Myometrial cell (primary cell): Measurements from ENCODE around the gene CHST6. TPM values are rescaled to one million over a fixed set of nuclear protein-coding genes. Genes with fewer than 3 reads are reported as not detected.

Source experiments
- total RNA-seq: library from RNA; depleted of rRNA; stranded (reverse); fragments of >200 nt; gene quantifications from 2 replicates; pipeline ENCODE4 v1.2.3, GENCODE V29; 2015

Gene CHST6
- total RNA-seq, result 0.18 and 1.2 TPM in 2 replicates

GRCh38 chr16:75495076-75495674 lies at the start of gene CHST6:
Gene CHST6 (minus strand): TSS chr16:75495441. CDS start chr16:75479828, 15,613 bp downstream.

DNA sequence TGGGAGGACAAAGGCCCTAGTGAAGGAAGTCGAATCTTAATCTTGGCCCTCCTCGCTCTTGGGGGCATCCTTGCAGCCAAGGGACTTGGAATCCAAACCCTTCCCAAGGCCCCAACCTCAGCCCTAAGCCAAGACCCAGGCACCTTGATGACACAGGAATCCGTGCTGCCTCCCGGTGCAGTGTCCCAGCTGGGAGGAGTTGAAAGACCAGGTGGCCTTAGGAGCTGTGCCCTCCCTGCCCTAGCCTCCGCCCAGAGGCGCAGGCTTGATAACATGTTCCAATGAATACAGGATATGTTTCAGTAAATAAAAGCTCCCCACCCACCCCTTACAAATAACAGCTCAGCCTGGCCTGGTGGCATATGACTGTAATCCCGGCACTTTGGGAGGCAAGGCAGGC lies 40.7 kb upstream of the CHST6 start, which contains the start of gene CHST5:
TSS of gene CHST5 (minus strand) at position 208 of the 400 bp plus-strand sequence. CDS start 5,724 bp downstream, outside the sequence.

DNA sequence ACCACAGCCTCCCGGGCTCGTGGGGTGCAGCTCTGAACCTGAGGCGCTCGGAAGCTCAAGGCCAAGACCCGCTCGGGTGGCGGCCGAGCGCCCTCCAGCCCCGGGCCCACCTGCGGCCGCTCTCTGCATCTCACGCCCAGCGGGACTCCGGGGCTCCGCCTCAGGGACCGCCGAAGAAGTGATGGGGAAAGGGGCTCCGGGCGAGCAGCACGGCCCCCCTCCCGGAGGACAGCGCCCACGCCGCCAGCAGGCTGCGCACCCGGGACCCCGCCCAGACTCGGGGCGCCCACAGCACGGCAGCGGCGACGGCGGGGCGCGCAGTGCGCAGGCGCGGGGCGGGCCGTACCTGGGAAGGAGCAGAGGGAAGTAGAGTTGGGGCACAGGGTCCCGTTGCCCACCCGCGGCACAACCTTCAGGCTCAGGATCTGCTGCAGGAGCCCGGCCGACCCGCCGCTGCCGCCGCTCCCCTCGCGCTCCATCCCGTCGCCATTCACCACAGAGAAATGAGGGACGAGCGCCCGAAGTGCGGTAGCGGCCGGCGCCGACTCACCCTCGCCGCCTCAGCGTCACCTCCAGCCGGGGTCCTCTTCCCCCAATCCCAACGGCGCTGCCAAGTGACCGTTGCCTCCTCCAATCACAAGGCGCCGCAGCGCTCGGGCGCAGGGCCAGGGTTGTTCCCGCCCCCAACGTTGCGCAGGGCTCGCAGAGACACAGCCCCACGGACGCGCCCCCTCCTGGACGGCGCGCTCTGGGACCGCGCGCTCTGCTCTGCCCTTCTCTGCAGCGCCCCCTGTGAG lies 30.9 kb downstream of the CHST6 start, which contains the start of gene TMEM170A:
TSS of gene TMEM170A (minus strand) at position 568 of the 797 bp plus-strand sequence. CDS start at position 479, 89 bp downstream.

GRCh38 chr16:75432828-75433731 lies 62.2 kb downstream of the CHST6 start, which contains the start of gene CFDP1:
Gene CFDP1 (minus strand): TSS chr16:75433503. CDS start chr16:75433352, 151 bp downstream.

Other genes with a start within 250 kb of the CHST6 start
- 85.1 and 87.6 TPM in 2 replicates for gene BCAR1, start 243.8 kb downstream of the CHST6 start, total RNA-seq
- gene CFDP1, start 61.9 kb downstream of the CHST6 start, total RNA-seq, result 23.9 and 53.5 TPM in 2 replicates
- gene TMEM170A, start 30.8 kb downstream of the CHST6 start, total RNA-seq, result 6.9 and 15.4 TPM in 2 replicates
- not detected in 2 replicates for gene CHST5, start 40.7 kb upstream of the CHST6 start, total RNA-seq
- gene TMEM231, start 60.8 kb upstream of the CHST6 start, total RNA-seq, result 19.3 and 47.0 TPM in 2 replicates
- gene GABARAPL2, start 70.9 kb upstream of the CHST6 start, total RNA-seq, result 58.3 and 78.7 TPM in 2 replicates
- gene ADAT1, start 127.8 kb upstream of the CHST6 start, total RNA-seq, result 31.7 and 49.0 TPM in 2 replicates
- 206 and 225 TPM in 2 replicates for gene KARS1, start 152.2 kb upstream of the CHST6 start, total RNA-seq
- gene TERF2IP, start 152.3 kb upstream of the CHST6 start, total RNA-seq, result 52.5 and 54.9 TPM in 2 replicates
- gene CPHXL2, start 181.6 kb upstream of the CHST6 start, total RNA-seq, result not detected in 2 replicates
- not detected in 2 replicates for gene DUXB, start 206.0 kb upstream of the CHST6 start, total RNA-seq
- not detected in 2 replicates for gene CPHXL, start 231.0 kb upstream of the CHST6 start, total RNA-seq